ENCODE data around the gene NAB1.
A peak's percentile ranks its signal among the peaks of the same experiment; 100 is the strongest.
"Not testable (repeated sequence)": the region's sequence is repeated elsewhere in the genome, so short reads cannot be mapped to it uniquely, and the experiment has no call there.

The NAB1 gene

GRCh38 chr2:190670182-190670946 is 21.5 kb downstream of the NAB1 start:
- DNase-seq (ENCODE audit: low read depth in 3 of 3, low spot score in 1 of 3), result no peak

DNA sequence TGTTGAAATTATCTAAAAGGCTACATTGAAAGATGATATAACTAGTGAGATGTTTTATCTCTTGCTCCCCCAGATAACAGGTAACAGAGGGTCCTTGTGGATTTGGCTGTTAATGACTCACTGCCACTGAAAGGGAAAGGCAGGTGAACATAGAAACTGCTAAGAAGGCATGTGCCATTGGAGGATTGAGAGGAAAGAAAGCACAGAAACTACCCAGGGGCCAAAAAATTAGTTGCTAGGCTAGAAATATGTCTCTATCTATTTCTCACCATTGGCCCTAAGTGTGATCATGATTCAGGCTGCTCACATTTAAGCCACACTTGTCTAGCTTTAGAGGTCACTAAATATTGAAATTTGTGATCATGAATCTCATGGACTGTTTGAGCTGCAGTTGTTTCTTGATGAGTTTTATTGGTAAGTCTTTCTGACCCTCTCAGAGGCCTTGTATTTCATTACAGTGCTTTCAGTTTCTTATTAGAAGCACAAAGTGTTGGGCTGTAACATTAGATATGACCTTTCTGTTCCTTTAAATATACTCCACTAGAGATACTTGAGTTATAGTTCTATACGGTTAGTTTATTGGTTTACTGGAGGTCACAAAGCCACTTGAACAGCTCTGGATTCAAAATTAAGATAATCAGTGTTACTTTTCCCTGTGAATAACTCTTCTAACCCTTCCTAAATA is 26.2 kb downstream of the NAB1 start:
- no peak for DNase-seq (ENCODE audit: low read depth in 3 of 3, low spot score in 1 of 3)

DNA sequence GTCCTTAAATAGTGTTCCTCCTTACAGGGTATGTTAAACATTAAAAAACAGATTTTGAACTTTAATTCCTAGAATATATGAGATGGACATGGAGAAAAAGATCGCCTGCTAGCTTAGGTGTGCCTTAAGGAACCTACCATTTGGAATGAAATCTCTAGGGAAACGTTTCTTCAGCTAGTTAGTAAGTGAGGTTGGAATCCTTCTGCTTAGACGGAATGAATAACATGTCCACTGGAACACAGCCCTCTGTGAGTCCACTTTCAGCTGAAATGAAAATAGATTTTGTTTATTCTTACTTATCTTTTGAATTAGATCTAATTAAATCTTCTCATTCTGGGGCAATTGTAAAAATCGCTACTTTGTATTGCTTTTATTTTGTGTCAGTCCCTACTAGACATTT is 28.4 kb downstream of the NAB1 start:
- DNase-seq (ENCODE audit: low read depth in 3 of 3, low spot score in 1 of 3), result no peak

GRCh38 chr2:190678444-190679162 is 29.7 kb downstream of the NAB1 start:
- DNase-seq (ENCODE audit: low read depth in 3 of 3, low spot score in 1 of 3), result no peak

- no peak for DNase-seq (ENCODE audit: low read depth in 3 of 3, low spot score in 1 of 3)
Measured at GRCh38 chr2:190679391-190679790, 30.5 kb downstream of the NAB1 start.

GRCh38 chr2:190679813-190680591 is 31.1 kb downstream of the NAB1 start:
- DNase-seq (ENCODE audit: low read depth in 3 of 3, low spot score in 1 of 3), result peak; percentile 11 to 19 (median 14)

DNA sequence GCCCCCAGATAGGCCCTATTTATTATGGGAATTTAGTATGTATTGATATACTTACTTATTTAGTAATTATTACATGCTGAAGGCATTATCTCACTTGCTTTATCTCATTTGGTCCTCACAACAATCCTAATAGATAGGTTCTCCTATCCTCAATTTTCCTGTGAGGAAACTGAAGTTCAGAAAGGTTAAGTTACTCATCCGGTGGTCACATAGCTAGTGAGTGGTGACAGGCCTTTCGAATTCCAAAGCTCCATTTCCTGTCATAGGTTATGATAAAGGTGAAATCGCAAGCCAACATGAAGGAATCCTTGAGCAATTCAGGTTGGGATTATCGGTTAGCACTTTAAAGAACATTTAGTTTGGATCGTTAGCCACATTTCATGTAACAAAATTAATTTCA is 33.3 kb downstream of the NAB1 start:
- DNase-seq (ENCODE audit: low read depth in 3 of 3, low spot score in 1 of 3), result no peak

DNA sequence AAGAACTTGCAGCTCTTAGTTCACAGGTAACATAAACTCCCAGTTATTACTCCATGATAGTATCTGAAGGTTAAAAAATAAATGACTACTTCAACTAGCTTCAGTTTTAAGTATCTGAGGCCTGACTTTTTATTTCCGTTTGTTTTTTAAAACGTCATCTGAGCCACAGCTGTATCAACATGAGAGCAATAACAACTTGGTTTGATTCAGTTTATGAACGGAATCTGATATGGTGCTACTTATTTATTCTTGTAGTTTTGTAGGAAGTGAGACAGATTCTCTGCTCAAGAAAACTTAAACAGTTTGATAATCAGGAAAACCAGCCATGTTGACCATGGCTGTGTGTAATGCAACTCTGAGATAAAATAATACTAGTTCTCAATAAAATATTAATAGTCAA is 34.9 kb downstream of the NAB1 start:
- DNase-seq (ENCODE audit: low read depth in 3 of 3, low spot score in 1 of 3), result no peak

DNA sequence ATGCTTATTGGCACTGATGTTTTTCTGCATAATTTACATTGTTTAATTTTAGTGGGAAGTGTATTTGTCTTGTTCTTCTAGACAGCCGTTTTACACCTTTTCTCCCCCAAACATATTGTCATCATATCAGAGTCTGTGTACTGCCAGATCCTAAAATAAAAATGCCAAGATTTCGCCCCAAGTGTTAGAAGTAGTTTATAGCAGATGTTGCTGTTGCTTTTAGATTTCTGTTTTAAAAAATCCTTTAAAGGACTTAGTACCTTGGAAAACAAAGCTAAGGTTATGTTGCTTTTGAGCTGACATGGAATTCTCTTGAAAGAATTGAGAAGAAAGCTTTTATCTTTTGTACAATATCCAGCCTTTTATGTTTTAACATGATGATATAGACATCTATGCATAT is 36.0 kb downstream of the NAB1 start:
- no peak for DNase-seq (ENCODE audit: low read depth in 3 of 3, low spot score in 1 of 3)

DNA sequence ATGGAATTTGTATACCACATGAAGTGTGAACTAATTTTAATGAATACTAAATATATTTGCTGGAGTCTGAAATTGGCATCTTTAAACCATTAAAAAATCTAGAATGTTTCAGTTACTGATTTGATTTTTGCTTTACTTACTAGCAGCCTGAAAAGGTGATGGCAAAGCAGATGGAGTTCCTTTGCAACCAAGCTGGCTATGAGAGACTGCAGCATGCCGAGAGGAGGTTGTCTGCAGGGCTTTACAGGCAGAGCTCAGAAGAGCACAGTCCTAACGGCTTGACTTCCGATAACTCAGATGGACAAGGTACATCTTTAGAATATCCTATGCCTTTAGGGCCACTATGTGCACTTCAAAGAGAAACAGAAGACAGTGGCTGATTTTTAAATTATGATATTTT is 36.5 kb downstream of the NAB1 start:
- no peak for DNase-seq (ENCODE audit: low read depth in 3 of 3, low spot score in 1 of 3)

GRCh38 chr2:190693533-190694232 is 44.8 kb downstream of the NAB1 start:
- DNase-seq (ENCODE audit: low read depth in 3 of 3, low spot score in 1 of 3), result no peak

GRCh38 chr2:190694479-190694878 is 45.6 kb downstream of the NAB1 start:
- no peak for DNase-seq (ENCODE audit: low read depth in 3 of 3, low spot score in 1 of 3)

DNA sequence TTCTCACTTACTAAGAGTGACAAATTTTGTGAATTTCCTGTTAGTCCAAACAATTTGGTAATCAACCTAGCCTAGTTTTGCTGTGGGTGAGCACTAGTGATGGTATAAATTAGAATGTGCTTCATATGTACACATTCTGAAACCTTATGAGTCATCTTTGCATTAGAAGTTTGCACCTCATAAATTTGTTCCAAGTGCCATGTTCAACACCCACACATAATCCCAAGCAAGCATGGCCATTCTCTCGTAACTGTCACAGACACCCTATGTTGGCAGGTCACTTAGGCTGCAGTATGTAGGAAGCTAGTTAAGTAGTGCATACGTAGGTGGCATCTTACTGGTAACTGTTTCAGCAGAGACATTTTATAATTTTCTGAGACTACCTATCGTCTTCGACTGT is 46.9 kb downstream of the NAB1 start:
- no peak for DNase-seq (ENCODE audit: low read depth in 3 of 3, low spot score in 1 of 3)

GRCh38 chr2:190696792-190697398 is 48.0 kb downstream of the NAB1 start:
- DNase-seq (ENCODE audit: low read depth in 3 of 3, low spot score in 1 of 3), result no peak

DNA sequence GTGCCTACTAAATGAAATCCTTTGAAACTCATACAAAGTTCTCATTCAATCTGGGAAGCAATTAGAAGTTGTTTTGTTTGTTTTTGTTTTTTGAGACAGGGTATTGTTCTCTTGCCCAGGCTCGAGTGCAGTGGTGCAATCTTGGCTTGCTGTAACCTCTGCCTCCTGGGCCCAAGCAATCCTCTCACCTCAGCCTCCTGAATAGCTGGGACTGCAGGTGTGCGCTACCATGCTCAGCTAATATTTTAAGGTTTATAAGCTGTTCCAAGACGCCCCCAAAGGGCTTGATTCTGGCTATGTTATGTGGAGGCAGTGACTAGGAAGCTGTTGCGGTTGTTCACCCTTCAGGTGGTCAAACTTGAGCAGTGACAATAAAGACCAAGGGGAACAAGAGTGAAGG is 48.5 kb downstream of the NAB1 start:
- DNase-seq (ENCODE audit: low read depth in 3 of 3, low spot score in 1 of 3), result no peak

- no peak for DNase-seq (ENCODE audit: low read depth in 3 of 3, low spot score in 1 of 3)
Measured at GRCh38 chr2:190698895-190699294, 50.0 kb downstream of the NAB1 start.

GRCh38 chr2:190701586-190701985 is 52.7 kb downstream of the NAB1 start:
- no peak for DNase-seq (ENCODE audit: low read depth in 3 of 3, low spot score in 1 of 3)

- no peak for DNase-seq (ENCODE audit: low read depth in 3 of 3, low spot score in 1 of 3)
Measured at GRCh38 chr2:190705280-190705679, 56.4 kb downstream of the NAB1 start.

- DNase-seq (ENCODE audit: low read depth in 3 of 3, low spot score in 1 of 3), result no peak
Measured at GRCh38 chr2:190707726-190708125, 58.8 kb downstream of the NAB1 start.

- DNase-seq (ENCODE audit: low read depth in 3 of 3, low spot score in 1 of 3), result not testable (repeated sequence)
Measured at GRCh38 chr2:190708650-190709049, 59.8 kb downstream of the NAB1 start.
